ENCODE measurements around the gene RYR2.

The RYR2 gene

GRCh38 chr1:237054313-237054712 is 12.3 kb downstream of the RYR2 start:
- no peak for TF ChIP-seq CTCF (conservative IDR thresholded peaks at IDR 0.05; ENCODE audit: low read depth)
- DNase-seq (ENCODE audit: low spot score) = no peak
- POLR2A ChIA-PET (ENCODE audit: low non-redundant PET) = no interaction called here
- CTCF ChIA-PET = no interaction called here
- no peak overlapping the region for H3K27ac ChIP-seq

GRCh38 chr1:237058470-237058869 is 16.5 kb downstream of the RYR2 start:
- no peak for TF ChIP-seq CTCF (conservative IDR thresholded peaks at IDR 0.05; ENCODE audit: low read depth)
- ChIA-PET CTCF (no interaction called here), POLR2A (ENCODE audit: low non-redundant PET) (no interaction called here)
- H3K27ac ChIP-seq = no peak overlapping the region
- DNase-seq (ENCODE audit: low spot score) = no peak

GRCh38 chr1:237059244-237059643 is 17.3 kb downstream of the RYR2 start:
- H3K27ac ChIP-seq = no peak overlapping the region
- ChIA-PET POLR2A (ENCODE audit: low non-redundant PET) (no interaction called here), CTCF (no interaction called here)
- no peak for TF ChIP-seq CTCF (conservative IDR thresholded peaks at IDR 0.05; ENCODE audit: low read depth)
- no peak for DNase-seq (ENCODE audit: low spot score)

GRCh38 chr1:237062976-237063375 is 21.0 kb downstream of the RYR2 start:
- no peak overlapping the region for H3K27ac ChIP-seq
- POLR2A ChIA-PET (ENCODE audit: low non-redundant PET) = no interaction called here
- TF ChIP-seq CTCF (conservative IDR thresholded peaks at IDR 0.05; ENCODE audit: low read depth) = no peak
- CTCF ChIA-PET = interaction anchor here (0.6 kb wide), 1 partner anchor 527 kb away, joined by 4 read pairs; no protein-coding TSS in a partner anchor
- no peak for DNase-seq (ENCODE audit: low spot score)

- CTCF ChIA-PET = no interaction called here
- POLR2A ChIA-PET (ENCODE audit: low non-redundant PET) = no interaction called here
- DNase-seq (ENCODE audit: low spot score) = no peak
- TF ChIP-seq CTCF (conservative IDR thresholded peaks at IDR 0.05; ENCODE audit: low read depth) = no peak
- H3K27ac ChIP-seq = no peak overlapping the region
Observed at GRCh38 chr1:237065903-237066302, 23.9 kb downstream of the RYR2 start.

GRCh38 chr1:237070519-237070918 is 28.5 kb downstream of the RYR2 start:
- no peak overlapping the region for H3K27ac ChIP-seq
- DNase-seq (ENCODE audit: low spot score) = no peak
- ChIA-PET CTCF (no interaction called here), POLR2A (ENCODE audit: low non-redundant PET) (no interaction called here)
- no peak for TF ChIP-seq CTCF (conservative IDR thresholded peaks at IDR 0.05; ENCODE audit: low read depth)
